ENCODE data around the gene IL6R. TPM values are rescaled to one million over a fixed set of nuclear protein-coding genes. Genes with fewer than 3 reads are reported as not detected.

Gene IL6R
- total RNA-seq, 2 experiments from 2014 or later: 2.3 to 2.4 TPM

- H3K9me3 Mint-ChIP-seq: no peaks in the 10 kb centered on the region
- H3K27me3 Mint-ChIP-seq: peaks cover 4% of the 10 kb centered on the region
- DNase-seq: peak; percentile 71
- peak overlapping the region; percentile 79 for H3K27ac Mint-ChIP-seq
- H3K4me3 Mint-ChIP-seq: peak overlapping the region; percentile 22
- H3K4me1 Mint-ChIP-seq: peaks cover 45% of the 10 kb centered on the region
- H3K36me3 Mint-ChIP-seq: peaks cover 5% of the 10 kb centered on the region
Measured at GRCh38 chr1:154445040-154445472, 39.9 kb downstream of the IL6R start.

GRCh38 chr1:154446292-154446691 is 41.1 kb downstream of the IL6R start:
- Mint-ChIP-seq H3K4me3 (no peak overlapping the region), H3K27me3 (peaks cover 4% of the 10 kb centered on the region), H3K9me3 (no peaks in the 10 kb centered on the region)

DNA sequence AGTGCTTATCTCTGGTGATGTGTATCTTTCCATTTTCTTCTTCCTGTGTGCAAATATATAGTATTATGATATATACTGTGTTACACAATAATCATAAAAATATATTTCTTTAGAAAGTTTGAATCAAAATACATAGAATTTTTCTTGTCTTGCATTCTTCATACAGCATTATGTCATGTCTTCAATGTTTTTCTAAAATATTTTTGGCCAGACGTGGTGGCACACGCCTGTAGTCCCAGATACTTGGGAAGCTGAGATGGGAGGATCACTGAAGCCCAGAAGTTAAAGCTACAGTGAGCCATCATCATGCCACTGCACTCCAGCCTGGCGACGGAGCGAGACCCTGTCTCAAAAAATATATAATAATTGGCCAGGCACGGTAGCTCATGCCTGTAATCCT is 41.6 kb downstream of the IL6R start:
- DNase-seq: no peak
- no peaks in the 10 kb centered on the region for H3K9me3 Mint-ChIP-seq
- peaks cover 27% of the 10 kb centered on the region for H3K4me1 Mint-ChIP-seq
- H3K36me3 Mint-ChIP-seq: peaks cover 9% of the 10 kb centered on the region
- H3K27ac Mint-ChIP-seq: no peak overlapping the region
- peaks cover 4% of the 10 kb centered on the region for H3K27me3 Mint-ChIP-seq
- no peak overlapping the region for H3K4me3 Mint-ChIP-seq

More at GRCh38 chr1:154446292-154446691, 41.1 kb downstream of the IL6R start:
- no peak for DNase-seq
- Mint-ChIP-seq H3K27ac (no peak overlapping the region), H3K36me3 (peaks cover 8% of the 10 kb centered on the region), H3K4me1 (peaks cover 32% of the 10 kb centered on the region)

DNA sequence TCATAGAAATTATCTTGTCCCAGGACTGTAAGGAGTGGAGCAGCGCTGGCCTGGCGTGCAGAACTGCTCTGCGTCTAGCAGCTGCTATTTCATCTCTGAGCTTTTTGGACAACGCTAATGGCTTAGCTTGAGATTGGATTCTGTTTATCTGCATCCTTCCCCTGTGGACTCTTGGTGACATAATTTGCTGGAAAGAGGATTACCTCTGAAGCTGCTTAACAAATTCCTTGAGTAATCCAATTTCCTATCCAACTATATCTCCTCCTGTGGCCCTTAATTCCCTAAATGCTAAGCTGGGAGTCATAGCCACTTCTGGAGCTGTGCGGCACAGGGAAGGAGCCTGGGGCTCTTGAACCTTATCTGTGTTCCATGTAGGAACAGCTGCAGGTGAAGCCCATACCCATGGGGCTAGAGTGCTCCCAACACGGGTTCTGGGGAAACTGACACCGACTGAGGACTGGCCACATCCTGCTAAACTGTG is 43.2 kb downstream of the IL6R start:
- Mint-ChIP-seq H3K27ac (no peak overlapping the region), H3K9me3 (no peaks in the 10 kb centered on the region), H3K36me3 (peaks cover 19% of the 10 kb centered on the region), H3K4me1 (peaks cover 18% of the 10 kb centered on the region), H3K27me3 (peaks cover 4% of the 10 kb centered on the region), H3K4me3 (no peak overlapping the region)
- no peak for DNase-seq

- Mint-ChIP-seq H3K27ac (no peak overlapping the region), H3K36me3 (peaks cover 35% of the 10 kb centered on the region), H3K4me1 (peaks cover 15% of the 10 kb centered on the region), H3K27me3 (no peaks in the 10 kb centered on the region), H3K4me3 (no peak overlapping the region), H3K9me3 (no peaks in the 10 kb centered on the region)
- DNase-seq: no peak
Measured at GRCh38 chr1:154453161-154453560, 48.0 kb downstream of the IL6R start.

GRCh38 chr1:154453574-154454352 is 48.6 kb downstream of the IL6R start:
- H3K36me3 Mint-ChIP-seq: peaks cover 37% of the 10 kb centered on the region
- no peak for DNase-seq
- no peaks in the 10 kb centered on the region for H3K27me3 Mint-ChIP-seq
- H3K27ac Mint-ChIP-seq: no peak overlapping the region
- H3K4me3 Mint-ChIP-seq: no peak overlapping the region
- H3K4me1 Mint-ChIP-seq: peaks cover 15% of the 10 kb centered on the region
- H3K9me3 Mint-ChIP-seq: no peaks in the 10 kb centered on the region

DNA sequence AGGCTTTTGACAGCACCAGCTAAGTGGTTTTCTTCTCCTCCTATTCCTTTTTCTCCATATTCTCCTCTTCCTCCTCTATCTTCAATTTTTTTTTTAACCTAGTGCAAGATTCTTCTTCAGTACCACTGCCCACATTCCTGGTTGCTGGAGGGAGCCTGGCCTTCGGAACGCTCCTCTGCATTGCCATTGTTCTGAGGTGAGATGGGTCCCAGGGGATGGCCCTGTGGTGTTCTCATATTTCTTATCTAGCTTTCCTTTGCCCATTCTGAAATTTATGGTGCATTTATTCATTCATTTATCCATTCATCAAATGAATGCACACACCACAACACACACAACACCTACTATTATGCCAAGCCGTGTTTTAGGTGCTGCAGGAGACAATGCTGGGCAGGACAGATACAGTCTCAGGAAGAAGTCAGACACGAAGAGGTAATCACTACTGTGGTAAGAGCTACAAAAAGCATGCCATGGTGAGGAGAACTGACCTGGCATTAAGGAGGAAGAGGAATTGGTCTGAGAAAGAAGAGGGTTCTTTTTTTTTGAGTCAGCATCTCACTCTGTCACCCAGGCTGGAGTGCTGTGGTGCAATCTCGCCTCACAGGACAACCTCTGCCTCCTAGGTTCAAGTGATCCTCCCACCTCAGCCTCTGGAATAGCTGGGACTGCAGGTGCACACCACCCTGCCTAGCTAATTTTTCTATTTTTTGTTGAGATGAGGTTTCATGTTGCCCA is 49.4 kb downstream of the IL6R start:
- Mint-ChIP-seq H3K4me3 (no peak overlapping the region), H3K36me3 (peaks cover 37% of the 10 kb centered on the region), H3K27ac (no peak overlapping the region), H3K9me3 (no peaks in the 10 kb centered on the region), H3K4me1 (peaks cover 15% of the 10 kb centered on the region), H3K27me3 (no peaks in the 10 kb centered on the region)
- DNase-seq: no peak

DNA sequence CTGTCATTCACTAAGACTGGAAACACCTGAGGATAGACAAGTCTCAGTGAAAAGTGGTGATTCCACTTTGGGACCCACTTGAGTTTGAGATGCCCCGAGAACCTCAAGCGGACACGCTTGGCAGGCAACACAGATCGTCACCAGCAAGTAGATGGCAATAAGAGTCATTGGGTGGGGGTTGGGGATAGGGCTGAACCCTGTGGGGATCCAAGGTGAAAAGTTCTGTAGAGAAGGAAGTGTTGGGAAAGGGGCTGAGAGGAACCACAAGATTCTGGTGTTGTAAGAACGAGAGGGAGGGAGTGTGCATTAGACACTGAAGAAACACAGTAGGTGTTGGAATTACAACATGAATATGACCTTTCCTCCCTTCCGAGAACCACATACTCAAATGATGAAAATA is 51.5 kb downstream of the IL6R start:
- Mint-ChIP-seq H3K9me3 (no peaks in the 10 kb centered on the region), H3K4me3 (no peak overlapping the region), H3K4me1 (peaks cover 19% of the 10 kb centered on the region), H3K27me3 (no peaks in the 10 kb centered on the region), H3K36me3 (peaks cover 34% of the 10 kb centered on the region), H3K27ac (no peak overlapping the region)
- DNase-seq: no peak

- H3K27ac Mint-ChIP-seq: no peak overlapping the region
- DNase-seq: no peak
- H3K4me3 Mint-ChIP-seq: no peak overlapping the region
- no peaks in the 10 kb centered on the region for H3K27me3 Mint-ChIP-seq
- no peaks in the 10 kb centered on the region for H3K9me3 Mint-ChIP-seq
- H3K4me1 Mint-ChIP-seq: peaks cover 26% of the 10 kb centered on the region
- H3K36me3 Mint-ChIP-seq: peaks cover 14% of the 10 kb centered on the region
Measured at GRCh38 chr1:154459080-154459479, 53.9 kb downstream of the IL6R start.

DNA sequence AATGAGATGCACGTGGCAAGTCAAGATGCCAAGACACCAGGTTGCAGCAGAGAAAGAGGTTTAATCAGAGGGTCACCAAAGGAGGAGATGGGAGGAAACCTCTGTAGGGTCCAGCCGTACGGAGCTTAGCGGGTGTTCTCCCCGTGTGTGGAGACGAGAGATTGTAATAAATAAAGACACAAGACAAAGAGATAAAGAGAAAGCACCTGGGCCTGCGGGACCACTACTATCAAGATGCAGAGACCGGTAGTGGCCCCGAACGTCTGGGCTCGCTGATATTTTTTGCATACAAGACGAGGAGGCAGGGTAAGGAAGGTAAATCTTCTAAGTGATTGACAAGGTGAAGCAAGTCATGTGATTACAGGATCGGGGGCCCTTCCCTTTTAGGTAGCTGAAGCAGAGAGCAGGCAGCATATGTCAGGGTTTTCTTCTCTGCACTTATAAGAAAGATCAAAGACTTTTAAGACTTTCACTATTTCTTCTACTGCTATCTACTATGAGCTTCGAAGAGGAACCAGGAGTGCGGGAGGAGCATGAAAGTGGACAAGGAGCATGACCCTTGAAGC is 55.6 kb downstream of the IL6R start:
- H3K27ac Mint-ChIP-seq: no peak overlapping the region
- H3K4me1 Mint-ChIP-seq: peaks cover 25% of the 10 kb centered on the region
- H3K27me3 Mint-ChIP-seq: no peaks in the 10 kb centered on the region
- no peak overlapping the region for H3K4me3 Mint-ChIP-seq
- H3K9me3 Mint-ChIP-seq: no peaks in the 10 kb centered on the region
- no peak for DNase-seq
- peaks cover 10% of the 10 kb centered on the region for H3K36me3 Mint-ChIP-seq

DNA sequence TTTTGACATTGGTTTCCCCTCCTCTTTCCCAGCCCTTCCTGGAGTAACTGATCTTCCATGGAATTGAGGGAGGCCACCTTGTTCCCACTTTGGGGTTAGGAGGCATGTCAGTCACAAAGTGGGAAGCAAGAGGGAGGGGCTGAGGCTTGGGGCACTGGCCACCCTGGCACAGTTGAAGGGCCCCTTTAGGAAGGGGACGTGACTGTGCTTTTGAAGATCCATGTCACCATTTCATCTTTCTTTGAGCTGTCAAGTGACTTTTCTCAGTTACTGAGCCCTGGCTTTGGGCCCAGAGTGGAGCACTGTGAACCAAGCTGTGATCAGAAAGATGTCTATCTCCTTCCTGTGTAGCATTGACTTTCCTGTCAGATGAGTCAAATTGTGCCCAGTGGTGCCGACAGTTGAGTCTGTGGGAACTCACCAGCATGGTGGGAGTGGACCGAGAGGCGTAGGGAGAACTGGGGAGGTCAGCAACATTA is 58.4 kb downstream of the IL6R start:
- Mint-ChIP-seq H3K27me3 (no peaks in the 10 kb centered on the region), H3K27ac (peak overlapping the region; percentile 32), H3K4me1 (peaks cover 31% of the 10 kb centered on the region), H3K9me3 (no peaks in the 10 kb centered on the region), H3K36me3 (no peaks in the 10 kb centered on the region), H3K4me3 (no peak overlapping the region)
- DNase-seq: peak; percentile 38

- Mint-ChIP-seq H3K27me3 (no peaks in the 10 kb centered on the region), H3K27ac (no peak overlapping the region), H3K9me3 (no peaks in the 10 kb centered on the region), H3K4me3 (no peak overlapping the region), H3K4me1 (peaks cover 27% of the 10 kb centered on the region), H3K36me3 (no peaks in the 10 kb centered on the region)
- DNase-seq: no peak
Measured at GRCh38 chr1:154465621-154466195, 60.6 kb downstream of the IL6R start.

DNA sequence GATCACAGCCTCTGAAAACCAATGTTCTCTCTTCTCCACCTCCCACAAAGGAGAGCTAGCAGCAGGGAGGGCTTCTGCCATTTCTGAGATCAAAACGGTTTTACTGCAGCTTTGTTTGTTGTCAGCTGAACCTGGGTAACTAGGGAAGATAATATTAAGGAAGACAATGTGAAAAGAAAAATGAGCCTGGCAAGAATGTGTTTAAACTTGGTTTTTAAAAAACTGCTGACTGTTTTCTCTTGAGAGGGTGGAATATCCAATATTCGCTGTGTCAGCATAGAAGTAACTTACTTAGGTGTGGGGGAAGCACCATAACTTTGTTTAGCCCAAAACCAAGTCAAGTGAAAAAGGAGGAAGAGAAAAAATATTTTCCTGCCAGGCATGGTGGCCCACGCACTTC is 61.1 kb downstream of the IL6R start:
- Mint-ChIP-seq H3K9me3 (no peaks in the 10 kb centered on the region), H3K4me3 (no peak overlapping the region), H3K27ac (no peak overlapping the region), H3K36me3 (no peaks in the 10 kb centered on the region), H3K4me1 (peaks cover 27% of the 10 kb centered on the region), H3K27me3 (no peaks in the 10 kb centered on the region)
- DNase-seq: no peak

DNA sequence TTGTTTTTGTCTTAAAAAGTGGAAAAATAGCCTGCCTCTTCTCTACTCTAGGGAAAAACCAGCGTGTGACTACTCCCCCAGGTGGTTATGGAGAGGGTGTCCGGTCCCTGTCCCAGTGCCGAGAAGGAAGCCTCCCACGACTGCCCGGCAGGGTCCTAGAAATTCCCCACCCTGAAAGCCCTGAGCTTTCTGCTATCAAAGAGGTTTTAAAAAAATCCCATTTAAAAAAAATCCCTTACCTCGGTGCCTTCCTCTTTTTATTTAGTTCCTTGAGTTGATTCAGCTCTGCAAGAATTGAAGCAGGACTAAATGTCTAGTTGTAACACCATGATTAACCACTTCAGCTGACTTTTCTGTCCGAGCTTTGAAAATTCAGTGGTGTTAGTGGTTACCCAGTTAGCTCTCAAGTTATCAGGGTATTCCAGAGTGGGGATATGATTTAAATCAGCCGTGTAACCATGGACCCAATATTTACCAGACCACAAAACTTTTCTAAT is 61.8 kb downstream of the IL6R start:
- Mint-ChIP-seq H3K9me3 (no peaks in the 10 kb centered on the region), H3K4me1 (peaks cover 27% of the 10 kb centered on the region), H3K27ac (no peak overlapping the region), H3K4me3 (no peak overlapping the region), H3K36me3 (no peaks in the 10 kb centered on the region), H3K27me3 (no peaks in the 10 kb centered on the region)
- no peak for DNase-seq

Data from activated naive CD8-positive, alpha-beta T cell treated with anti-CD3 and anti-CD28 coated beads for 36 hours (primary cell).